ENCODE data around the gene ACSL5. TPM values are rescaled to one million over a fixed set of nuclear protein-coding genes. Genes with fewer than 3 reads are reported as not detected.

The ACSL5 gene
- total and polyA plus RNA-seq, 2 donors (not counting 1 experiment from before 2014, with no cell fraction given): 31.5 to 36.2 TPM

DNA sequence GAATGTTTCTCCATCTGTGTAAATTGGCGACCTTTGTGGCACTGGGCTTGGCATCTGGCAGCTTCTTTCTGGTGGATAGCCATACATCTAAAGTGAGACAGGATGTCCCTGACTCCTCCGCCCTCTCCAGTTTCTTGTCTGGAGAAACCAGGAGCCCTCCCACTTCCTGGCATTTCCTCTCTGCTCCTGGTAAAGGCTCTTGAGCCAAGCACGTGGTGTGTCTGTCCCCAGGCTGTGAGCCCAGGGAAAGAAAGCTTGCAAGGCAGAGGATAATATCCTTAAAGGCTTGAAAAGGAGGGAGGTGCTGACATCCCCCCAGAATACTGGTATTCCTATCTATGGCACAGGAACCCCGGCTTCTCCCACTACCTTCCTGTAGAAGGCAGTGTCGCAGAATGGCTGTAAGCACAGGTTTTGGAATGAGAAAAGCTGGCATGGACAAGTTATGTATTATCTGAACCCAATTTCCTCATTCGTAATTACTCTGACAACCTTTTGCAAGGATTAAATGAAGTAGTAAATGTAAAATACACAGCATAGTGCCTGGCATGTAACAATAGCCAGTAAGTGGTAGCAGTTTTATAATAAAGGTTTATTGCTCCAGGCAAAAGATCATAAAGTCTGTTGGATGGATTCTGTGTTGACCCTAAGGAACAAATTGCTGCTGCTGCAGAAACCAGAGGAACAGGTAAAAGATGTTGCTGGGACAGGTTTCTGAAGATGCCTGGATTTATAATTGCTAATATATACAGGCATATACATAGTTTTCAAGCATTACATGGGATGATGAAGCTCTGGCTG is 11.8 kb upstream of the ACSL5 start:
- Histone ChIP-seq H3K27me3 (replicated peaks in 1 of 4; ENCODE audit: control extremely low read depth in 1 of 4, control insufficient read depth in 3 of 4, insufficient read depth in 4 of 4, low read length in 3 of 4) (no peaks in the 10 kb centered on the region), H2AFZ (ENCODE audit: insufficient read depth, low read depth, low read length, poor library complexity, severe bottlenecking) (no peak overlapping the region), H3K27ac (ENCODE audit: low read length in 2 of 2) (no peak overlapping the region), H3K36me3 (replicated peaks in 1 of 2; ENCODE audit: control extremely low read depth in 1 of 2, control insufficient read depth in 1 of 2, extremely low read depth in 1 of 2, insufficient read depth in 2 of 2, low read length in 1 of 2) (no peaks in the 10 kb centered on the region), H3K4me2 (replicated peaks; ENCODE audit: low read depth, low read length, poor library complexity, severe bottlenecking) (no peak overlapping the region), H3K4me1 (ENCODE audit: control insufficient read depth in 2 of 2, insufficient read depth in 2 of 2, low read length in 2 of 2) (no peaks in the 10 kb centered on the region), H4K20me1 (ENCODE audit: control insufficient read depth, insufficient read depth, low read length, poor library complexity, severe bottlenecking) (no peaks in the 10 kb centered on the region), H3K9ac (ENCODE audit: low read length) (no peak overlapping the region), H3K4me3 (ENCODE audit: control extremely low read depth in 1 of 5, extremely low read depth in 1 of 5, insufficient read depth in 1 of 5, low read depth in 2 of 5, low read length in 4 of 5) (no peak overlapping the region), H3K79me2 (ENCODE audit: control insufficient read depth, insufficient read depth, low read length) (no peaks in the 10 kb centered on the region), H3K9me3 (ENCODE audit: control extremely low read depth in 1 of 3, control insufficient read depth in 2 of 3, insufficient read depth in 1 of 3, low read length in 2 of 3) (no peaks in the 10 kb centered on the region)
- ATAC-seq (ENCODE audit: low read depth): no peak
- no peak for TF ChIP-seq EZH2 (IDR thresholded peaks at IDR 0.05; ENCODE audit: borderline replicate concordance, insufficient read depth, low read depth, low read length, poor library complexity, severe bottlenecking)
- TF ChIP-seq, protein P1, sequence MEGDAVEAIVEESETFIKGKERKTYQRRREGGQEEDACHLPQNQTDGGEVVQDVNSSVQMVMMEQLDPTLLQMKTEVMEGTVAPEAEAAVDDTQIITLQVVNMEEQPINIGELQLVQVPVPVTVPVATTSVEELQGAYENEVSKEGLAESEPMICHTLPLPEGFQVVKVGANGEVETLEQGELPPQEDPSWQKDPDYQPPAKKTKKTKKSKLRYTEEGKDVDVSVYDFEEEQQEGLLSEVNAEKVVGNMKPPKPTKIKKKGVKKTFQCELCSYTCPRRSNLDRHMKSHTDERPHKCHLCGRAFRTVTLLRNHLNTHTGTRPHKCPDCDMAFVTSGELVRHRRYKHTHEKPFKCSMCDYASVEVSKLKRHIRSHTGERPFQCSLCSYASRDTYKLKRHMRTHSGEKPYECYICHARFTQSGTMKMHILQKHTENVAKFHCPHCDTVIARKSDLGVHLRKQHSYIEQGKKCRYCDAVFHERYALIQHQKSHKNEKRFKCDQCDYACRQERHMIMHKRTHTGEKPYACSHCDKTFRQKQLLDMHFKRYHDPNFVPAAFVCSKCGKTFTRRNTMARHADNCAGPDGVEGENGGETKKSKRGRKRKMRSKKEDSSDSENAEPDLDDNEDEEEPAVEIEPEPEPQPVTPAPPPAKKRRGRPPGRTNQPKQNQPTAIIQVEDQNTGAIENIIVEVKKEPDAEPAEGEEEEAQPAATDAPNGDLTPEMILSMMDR (IDR thresholded peaks at IDR 0.05): no peak
- DNase-seq: no peak
- peaks cover 10% of the 10 kb centered on the region for H3K27me3 Mint-ChIP-seq
- intact Hi-C loops (cut with micrococcal nuclease): no loop called here
- H3K4me3 Mint-ChIP-seq: no peak overlapping the region
- H3K9me3 Mint-ChIP-seq (ENCODE audit: insufficient read depth): no peaks in the 10 kb centered on the region
- ChIA-PET CTCF (interaction anchor here (0.7 kb wide), 2 partner anchors 39 to 265 kb away, joined by 3 to 4 read pairs; no protein-coding TSS in a partner anchor), POLR2A (no interaction called here)
- no peaks in the 10 kb centered on the region for H3K4me1 Mint-ChIP-seq
- H3K27ac Mint-ChIP-seq: no peak overlapping the region
- 76% methylated on average over 3 of the region's 6 CpGs for WGBS (ENCODE audit: insufficient coverage)

- Histone ChIP-seq H3K27me3 (replicated peaks in 1 of 4; ENCODE audit: control extremely low read depth in 1 of 4, control insufficient read depth in 3 of 4, insufficient read depth in 4 of 4, low read length in 3 of 4) (no peaks in the 10 kb centered on the region), H3K9ac (ENCODE audit: low read length) (no peak overlapping the region), H3K4me2 (replicated peaks; ENCODE audit: low read depth, low read length, poor library complexity, severe bottlenecking) (no peak overlapping the region), H2AFZ (ENCODE audit: insufficient read depth, low read depth, low read length, poor library complexity, severe bottlenecking) (no peak overlapping the region), H3K4me1 (ENCODE audit: control insufficient read depth in 2 of 2, insufficient read depth in 2 of 2, low read length in 2 of 2) (no peaks in the 10 kb centered on the region), H3K36me3 (replicated peaks in 1 of 2; ENCODE audit: control extremely low read depth in 1 of 2, control insufficient read depth in 1 of 2, extremely low read depth in 1 of 2, insufficient read depth in 2 of 2, low read length in 1 of 2) (no peaks in the 10 kb centered on the region), H3K27ac (ENCODE audit: low read length in 2 of 2) (no peak overlapping the region), H4K20me1 (ENCODE audit: control insufficient read depth, insufficient read depth, low read length, poor library complexity, severe bottlenecking) (no peaks in the 10 kb centered on the region), H3K79me2 (ENCODE audit: control insufficient read depth, insufficient read depth, low read length) (no peaks in the 10 kb centered on the region), H3K4me3 (ENCODE audit: control extremely low read depth in 1 of 5, extremely low read depth in 1 of 5, insufficient read depth in 1 of 5, low read depth in 2 of 5, low read length in 4 of 5) (no peak overlapping the region), H3K9me3 (ENCODE audit: control extremely low read depth in 1 of 3, control insufficient read depth in 2 of 3, insufficient read depth in 1 of 3, low read length in 2 of 3) (no peaks in the 10 kb centered on the region)
- intact Hi-C loops (cut with micrococcal nuclease): no loop called here
- DNase-seq (no peak), ATAC-seq (ENCODE audit: low read depth) (no peak)
- Mint-ChIP-seq H3K27ac (no peak overlapping the region), H3K9me3 (ENCODE audit: insufficient read depth) (no peaks in the 10 kb centered on the region), H3K4me1 (no peaks in the 10 kb centered on the region), H3K4me3 (no peak overlapping the region), H3K27me3 (peaks cover 10% of the 10 kb centered on the region)
- WGBS (ENCODE audit: insufficient coverage): 97% methylated on average over 6 of the region's 8 CpGs
- no peak for TF ChIP-seq EZH2 (IDR thresholded peaks at IDR 0.05; ENCODE audit: borderline replicate concordance, insufficient read depth, low read depth, low read length, poor library complexity, severe bottlenecking)
- TF ChIP-seq, protein P1 (IDR thresholded peaks at IDR 0.05): no peak
- ChIA-PET POLR2A (no interaction called here), CTCF (no interaction called here)
Observed at GRCh38 chr10:112362833-112363232, 11.1 kb upstream of the ACSL5 start.

All from B cell (primary cell).